CD4-positive, alpha-beta T cell treated with Interleukin-15 for 1 hour (primary cell): Measurements from ENCODE around the gene PAXIP1.

Experiments
- DNase-seq: peaks from one replicate; pipeline ENCODE4 v3.0.0-alpha.2; 2020

The PAXIP1 gene

DNA sequence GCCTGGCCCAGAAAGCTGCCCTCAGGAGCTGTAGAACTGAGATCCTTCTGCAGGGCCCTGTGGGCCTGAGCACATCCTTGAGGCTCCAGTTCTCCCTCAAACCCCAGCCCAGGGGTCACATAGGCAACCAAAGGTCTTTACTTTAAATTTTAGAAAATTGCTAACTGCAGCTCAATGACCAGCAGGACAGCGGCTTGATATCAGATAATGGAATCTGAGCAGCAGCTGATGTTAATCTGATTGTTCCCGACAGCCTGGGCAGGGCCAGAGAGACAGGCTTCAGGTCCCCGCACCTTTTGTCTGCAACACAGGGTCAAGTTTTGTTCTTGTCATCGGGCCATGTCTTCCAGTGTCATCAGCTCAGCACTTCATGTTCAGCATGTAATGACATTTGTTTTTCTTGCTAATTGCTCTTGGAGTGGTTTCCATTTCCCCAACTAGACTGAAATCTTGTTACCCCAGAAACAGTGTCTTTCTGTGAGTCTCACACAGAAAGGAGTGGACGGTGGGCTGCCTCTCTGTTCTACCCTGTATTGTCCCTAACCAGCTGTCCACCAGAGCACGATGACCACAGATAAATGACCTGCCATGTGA lies 91.0 kb downstream of the PAXIP1 start:
- no peak for DNase-seq

DNA sequence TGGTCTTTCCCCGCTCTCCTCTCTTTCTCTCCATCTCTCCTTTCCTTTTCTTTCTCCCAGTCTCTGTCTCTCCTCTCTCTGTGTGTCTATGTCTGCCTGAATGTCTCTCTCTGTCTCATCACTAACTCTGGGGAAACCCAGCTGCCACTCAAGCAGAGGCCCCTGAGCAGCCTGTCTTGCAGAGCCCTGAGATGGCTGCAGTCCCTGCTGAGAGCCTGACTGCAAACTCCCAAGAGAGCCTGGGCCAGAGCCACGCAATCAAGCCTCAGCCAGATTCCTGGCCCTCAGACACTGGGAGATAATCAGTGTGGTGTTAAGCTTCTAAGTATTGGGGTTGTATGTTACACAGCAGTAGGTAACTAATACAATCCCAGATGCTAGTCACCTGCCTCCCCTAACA lies 91.5 kb downstream of the PAXIP1 start:
- no peak for DNase-seq

DNA sequence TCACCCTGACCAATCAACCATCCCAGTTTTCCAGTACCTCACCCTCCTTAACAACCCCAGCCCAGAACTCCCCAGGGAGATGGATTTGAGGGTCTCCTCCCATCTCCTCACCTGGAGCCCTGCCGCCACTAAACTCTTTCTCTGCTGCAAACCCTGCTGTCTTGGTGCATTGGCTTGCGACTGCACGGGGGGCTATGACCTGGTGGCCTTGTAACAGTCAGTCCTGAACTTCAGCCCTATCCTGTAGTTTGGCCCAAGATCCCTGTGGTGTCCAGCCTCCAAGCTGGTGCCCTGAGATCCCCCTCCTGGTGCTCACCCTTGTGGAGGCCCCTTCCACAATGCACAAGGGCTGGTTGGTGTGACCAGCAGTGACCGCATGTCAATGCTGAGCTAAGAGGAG lies 91.9 kb downstream of the PAXIP1 start:
- DNase-seq, result no peak

DNA sequence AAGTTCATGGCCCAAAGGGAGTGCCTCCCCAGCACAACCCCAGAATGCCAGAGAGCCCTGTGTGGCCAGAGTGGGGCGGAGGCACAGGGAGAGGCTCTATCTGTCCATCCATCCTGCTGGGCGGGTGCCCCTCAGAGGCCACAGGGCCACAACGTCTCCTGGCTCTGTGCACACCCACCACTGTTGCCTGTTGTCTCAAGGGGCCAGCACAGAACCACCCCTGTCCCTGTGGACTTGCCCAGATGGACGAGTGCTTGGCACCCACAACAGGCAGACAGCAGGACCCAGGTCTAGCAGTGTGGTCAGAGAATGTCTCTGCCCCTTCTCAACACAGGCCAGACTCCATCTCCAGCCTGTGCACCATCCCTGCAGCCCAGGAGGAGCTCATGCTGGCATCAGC lies 92.8 kb downstream of the PAXIP1 start:
- DNase-seq, result no peak

DNA sequence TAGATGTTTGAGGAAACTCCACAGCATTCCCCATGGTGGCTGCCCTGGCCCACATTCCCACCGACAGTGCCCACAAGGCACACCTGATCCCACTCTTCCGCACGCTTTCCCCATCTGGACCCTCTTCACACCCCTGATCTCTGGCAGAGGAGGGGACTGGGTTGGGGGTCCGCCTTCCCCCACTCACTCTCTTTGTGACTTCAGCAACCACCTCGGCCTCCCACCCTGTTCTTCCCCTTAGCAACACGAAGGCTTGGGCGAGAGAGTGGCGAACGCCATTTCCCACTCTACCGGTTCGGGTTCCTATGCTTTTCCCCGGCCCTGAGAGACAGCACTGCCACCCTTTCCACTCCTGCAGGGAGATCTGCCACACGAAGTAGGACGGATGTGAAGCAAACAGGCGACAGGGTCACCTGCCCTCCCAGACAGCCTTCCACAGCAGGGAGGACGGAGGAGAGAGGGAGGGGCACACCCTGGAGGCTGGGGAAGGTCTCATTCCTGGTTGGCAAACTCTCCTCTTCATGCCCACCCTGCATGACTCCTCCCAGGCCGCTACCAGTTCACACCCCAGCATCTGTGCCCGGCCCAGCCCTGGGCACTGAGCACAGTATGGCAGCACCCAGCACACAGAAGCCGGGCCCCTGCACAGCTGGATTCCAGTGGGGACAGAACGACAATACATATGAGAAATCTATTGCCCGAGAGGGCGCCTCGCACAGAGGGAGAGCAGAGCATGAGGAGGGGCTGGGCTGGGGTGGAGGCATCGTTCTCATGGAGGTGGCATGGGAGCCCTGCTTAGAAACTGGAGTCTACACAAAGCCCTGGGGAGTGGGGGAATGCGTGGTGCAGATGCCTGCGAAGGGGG lies 93.5 kb downstream of the PAXIP1 start:
- DNase-seq, result no peak

DNA sequence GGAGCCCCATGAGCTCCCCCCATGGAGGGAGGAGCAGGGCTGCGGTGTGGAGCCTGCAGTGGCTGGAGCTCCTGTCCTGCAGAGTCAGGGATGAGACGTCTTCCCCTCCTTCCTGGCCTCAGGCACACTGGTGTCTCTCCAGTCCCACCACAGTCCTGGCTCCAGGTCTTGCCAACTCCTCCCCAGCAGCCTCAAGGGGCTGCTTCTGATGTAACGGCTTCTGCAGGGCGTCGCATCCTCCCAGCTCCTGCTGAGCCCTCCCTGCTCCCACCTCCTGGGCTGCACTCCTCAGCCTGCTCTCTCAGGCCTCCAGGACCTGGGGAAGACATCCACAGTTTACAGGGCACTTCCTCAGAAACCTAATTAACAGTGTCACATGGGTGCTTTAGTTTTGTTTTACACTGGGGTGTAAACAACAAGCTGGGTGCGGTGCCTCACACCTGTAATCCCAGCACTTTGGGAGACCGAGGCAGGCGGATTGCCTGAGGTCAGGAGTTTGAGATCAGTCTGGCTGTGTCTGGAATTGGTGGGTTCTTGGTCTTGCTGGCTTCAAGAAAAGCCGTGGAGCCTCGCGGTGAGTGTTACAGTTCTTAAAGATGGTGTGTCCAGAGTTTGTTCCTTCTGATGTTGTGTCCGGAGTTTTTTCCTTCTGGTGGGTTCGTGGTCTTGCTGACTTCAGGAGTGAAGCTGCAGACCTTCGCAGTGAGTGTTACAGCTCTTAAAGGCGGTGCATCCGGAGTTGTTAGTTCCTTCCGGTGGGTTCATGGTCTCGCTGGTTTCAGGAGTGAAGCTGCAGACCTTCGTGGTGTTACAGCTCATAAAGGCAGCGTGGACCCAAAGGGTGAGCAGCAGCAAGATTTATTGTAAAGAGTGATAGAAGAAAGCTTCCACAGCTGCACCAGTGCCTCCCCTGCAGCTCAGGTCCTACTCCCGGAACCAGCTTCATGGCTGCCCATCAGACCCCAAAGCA lies 95.0 kb downstream of the PAXIP1 start:
- no peak for DNase-seq

DNA sequence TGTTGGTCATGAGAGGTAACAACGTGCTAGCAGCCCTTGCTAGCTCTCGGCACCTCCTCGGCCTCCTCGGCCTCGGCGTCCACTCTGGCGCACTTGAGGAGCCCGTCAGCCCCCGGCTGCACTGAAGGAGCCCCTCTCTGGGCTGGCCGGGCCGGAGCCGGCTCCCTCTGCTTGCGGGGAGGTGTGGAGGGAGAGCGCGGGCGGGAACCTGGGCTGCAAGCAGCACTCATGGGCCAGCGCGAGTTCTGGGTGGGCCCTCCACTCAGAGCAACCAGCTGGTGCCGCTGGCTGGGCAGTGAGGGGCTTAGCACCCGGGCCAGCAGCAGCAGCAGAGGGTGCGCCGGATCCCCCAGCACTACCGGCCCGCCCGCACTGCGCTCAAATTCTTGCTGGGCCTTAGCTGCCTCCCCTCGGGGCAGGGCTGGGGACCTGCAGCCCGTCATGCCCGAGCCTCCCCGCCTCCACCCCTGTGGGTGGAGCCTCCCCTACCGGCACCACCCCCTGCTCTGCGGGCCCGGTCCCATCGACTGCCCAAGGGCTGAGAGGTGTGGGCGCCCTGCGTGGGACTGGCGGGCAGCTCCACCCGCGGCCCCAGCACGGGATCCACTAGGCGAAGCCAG lies 96.1 kb downstream of the PAXIP1 start:
- DNase-seq, result no peak

DNA sequence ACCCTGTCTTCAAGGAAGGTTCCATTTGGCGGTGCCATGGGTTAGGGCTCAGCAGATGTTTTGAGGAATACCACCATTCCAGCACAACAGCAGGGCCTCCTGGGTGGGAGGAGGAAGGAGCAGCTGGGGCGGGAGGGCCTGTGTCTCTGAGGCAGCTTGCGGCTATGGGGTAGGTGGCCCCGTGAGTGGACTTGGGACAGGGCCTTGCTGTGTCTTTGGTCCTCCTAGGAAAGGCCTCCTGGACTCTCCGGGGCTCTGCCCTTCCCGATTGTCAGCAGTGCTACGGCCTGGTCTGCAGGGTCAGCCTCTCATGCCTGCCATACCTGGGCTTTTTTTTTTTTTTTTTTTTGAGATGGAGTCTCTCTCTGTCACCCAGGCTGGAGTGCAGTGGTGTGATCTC lies 96.7 kb downstream of the PAXIP1 start:
- DNase-seq, result no peak

DNA sequence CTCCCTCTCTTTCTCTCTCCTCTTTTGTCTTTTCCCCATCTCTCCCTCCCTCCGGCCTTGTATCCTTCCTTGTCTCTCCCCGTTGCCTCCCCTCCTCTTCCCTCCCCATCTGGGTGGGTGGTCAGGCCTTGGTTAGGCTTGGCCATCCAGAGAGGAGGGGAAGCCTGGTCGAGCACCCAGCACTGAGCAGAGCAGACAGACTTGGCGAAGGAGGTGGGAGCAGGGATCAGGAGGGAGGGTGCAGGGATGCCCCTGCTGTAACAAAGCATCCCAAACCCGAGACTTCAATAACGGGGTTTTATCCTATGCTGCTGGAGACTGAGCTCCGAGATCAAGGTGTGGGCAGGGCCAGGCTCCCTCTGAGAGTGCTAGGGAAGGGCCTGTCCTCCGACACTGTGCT lies 97.3 kb downstream of the PAXIP1 start:
- no peak for DNase-seq

DNA sequence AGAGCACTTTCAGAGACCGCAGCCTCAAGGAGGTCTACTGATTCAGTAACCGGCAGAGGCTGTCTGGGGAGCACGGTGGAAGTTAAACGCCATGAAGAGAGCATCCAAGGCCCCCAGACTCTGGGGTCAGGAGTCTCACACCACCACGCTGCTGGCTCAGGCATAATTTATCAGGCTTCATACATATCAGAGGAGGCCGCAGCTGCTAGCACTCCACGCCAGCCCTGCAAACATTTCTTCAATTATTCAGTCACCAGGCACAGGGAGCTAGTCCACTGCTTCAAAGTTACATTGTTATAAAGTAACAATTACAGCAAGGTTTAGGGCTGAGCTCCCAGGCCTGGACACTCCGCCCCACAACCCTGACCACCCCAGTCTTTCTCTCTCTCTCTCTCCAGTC lies 97.8 kb downstream of the PAXIP1 start:
- no peak for DNase-seq

DNA sequence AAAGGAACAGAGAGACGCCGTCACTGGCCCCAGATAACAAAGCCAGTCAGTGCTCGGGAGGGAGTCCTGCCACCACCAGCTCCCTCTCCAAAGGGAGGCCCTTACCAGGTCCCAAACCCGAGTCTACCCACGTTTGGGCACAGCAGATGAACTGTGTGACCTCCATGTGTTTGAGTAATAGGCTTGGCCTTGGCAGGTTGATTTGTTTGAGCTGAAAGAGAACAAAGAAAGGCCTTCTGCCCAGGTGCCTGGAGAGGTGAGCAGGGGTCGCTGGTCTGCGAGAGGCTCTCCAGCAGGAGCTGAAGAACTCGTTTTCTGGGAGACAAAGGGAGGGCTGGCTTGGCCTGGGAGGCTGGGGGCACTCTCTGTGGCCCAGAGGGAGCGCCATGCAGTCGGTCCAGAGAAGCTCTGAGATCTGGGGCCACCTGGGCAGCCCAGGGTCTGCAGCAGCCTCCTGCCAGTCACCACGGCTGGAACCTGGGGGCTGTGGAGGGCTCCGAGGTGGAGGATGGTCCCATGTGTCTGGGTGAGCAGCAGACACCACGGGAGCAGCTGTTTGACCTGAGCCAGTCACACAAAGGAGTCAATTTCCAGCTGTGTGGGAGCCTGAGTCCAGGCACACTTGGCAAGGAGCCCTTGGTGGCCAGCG lies 99.7 kb downstream of the PAXIP1 start:
- DNase-seq, result no peak

DNA sequence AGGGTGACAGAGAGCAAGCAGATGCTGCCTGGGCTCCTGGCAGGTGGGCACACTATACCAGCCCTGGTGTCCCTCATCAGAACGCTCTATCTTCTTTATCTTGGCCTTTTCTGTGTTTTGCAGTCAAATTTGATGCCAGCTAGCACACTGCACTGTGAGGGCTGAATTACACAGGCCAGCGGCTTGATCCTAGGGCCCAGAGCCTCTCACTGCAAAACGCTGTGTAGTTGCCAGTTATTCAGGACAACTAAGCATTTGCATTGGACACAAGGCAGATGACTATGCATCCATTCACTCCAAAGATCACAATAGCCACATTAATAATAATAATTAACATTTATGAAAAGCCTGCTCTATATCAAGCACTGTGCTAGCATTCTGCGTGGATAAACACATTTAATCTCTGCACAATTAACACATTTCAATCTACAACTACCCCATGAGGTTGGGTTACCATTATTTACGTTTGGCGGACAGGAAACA lies 100.3 kb downstream of the PAXIP1 start:
- no peak for DNase-seq

DNA sequence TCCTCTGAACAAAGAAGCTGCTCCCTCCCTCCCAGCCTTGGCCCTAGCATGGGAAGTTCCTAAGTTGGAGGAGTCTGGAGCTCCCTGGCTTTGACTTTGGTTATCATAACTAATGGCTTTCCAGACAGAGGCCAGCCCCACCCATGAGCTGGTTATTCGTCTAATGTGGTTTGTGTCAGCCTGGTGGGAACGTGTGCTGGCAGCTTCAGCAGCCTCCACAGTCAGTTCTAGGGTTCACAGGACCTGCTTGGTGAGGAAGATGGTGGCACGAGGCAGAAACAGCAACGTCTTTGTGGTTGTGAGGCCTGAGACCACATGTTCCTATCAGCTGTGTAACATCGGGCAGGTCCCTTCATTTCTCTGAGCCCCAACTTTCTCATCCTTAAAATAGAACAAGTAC lies 103.1 kb downstream of the PAXIP1 start:
- DNase-seq, result no peak

DNA sequence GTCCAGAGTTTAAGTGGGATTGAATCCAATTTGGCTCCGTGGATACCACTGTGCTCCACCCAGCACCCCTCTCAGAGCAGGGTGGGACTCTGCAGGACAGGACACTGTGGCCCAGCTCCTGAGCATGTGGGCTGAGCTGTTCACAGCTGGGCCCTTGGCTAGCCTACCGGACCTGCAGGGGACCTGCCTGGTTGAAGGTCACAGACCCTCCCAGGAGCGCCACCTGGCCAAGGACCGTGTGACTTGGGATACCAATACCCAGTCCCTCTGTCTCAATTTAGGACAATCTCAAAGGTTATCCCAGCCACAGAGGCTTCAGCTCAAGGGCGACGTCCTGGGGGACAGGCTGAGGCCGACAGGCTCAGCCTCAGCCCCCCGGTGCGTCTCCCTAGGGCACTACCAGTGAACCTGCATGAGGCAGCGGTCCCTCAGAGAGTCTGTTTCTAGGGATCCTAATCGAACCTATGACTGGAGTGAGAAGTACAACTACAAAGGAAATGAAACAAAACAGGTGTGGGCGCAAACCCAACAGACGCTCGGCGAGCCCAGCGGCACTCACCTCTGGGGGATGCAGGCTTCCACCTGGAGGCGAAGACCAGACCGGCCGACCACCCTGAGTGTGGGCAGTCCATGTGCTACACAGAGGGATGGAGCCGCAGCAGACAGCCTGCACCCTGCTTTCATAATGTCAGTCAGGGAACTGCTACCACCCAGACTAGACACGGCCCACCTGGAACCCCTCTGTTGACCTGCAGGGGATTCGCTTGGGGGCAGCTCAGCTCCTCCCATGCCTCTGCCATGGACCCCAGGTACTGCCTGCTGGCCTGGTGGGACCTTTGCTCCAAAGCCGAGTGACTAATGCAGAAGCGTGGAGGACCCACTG lies 103.7 kb downstream of the PAXIP1 start:
- no peak for DNase-seq

DNA sequence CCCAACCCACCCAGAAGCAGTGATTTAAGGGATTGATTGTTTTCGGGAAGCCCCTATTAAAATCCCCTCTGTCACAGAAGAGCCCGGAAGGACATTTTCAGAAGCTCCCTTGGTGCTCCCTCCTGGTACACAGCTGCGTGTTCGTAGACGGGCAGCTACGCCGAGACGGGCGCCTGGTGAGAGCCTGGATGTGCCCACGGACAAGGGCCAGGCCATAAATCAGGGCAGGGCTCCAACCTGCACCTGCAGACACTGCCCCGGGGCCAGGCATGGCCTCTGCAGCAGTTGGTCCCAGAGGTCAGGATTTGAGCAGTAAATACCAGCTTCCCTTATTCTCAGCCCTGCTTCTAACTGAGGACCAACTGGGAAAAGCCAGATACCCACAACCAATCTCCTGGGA lies 106.8 kb downstream of the PAXIP1 start:
- no peak for DNase-seq
